Measurements from ENCODE around the gene MCTS1.

GRCh38 chrX:120653000-120653399 is 49.1 kb downstream of the MCTS1 start:
- TF ChIP-seq POLR2A (IDR thresholded peaks at IDR 0.05; ENCODE audit: low read depth, low read length) (no peak), EZH2 (IDR thresholded peaks at IDR 0.05; ENCODE audit: borderline replicate concordance, low read depth, low read length, severe bottlenecking) (no peak), CTCF (IDR thresholded peaks at IDR 0.05; ENCODE audit: extremely low read depth in 1 of 2, insufficient read depth in 1 of 2, low read depth in 1 of 2, low read length in 2 of 2) (no peak), GATA2 (IDR thresholded peaks at IDR 0.05; ENCODE audit: insufficient read depth, insufficient read length, low read depth, low read length) (no peak), POLR2AphosphoS5 (IDR thresholded peaks at IDR 0.05; ENCODE audit: insufficient read depth, low read depth, low read length) (no peak), FOS (IDR thresholded peaks at IDR 0.05; ENCODE audit: borderline replicate concordance, insufficient read depth, low read length) (no peak), JUN (IDR thresholded peaks at IDR 0.05; ENCODE audit: borderline replicate concordance, insufficient read depth, insufficient read length, low read depth) (no peak), MYC (IDR thresholded peaks at IDR 0.05; ENCODE audit: low read depth, low read length) (no peak)
- TF ChIP-seq, protein P1, sequence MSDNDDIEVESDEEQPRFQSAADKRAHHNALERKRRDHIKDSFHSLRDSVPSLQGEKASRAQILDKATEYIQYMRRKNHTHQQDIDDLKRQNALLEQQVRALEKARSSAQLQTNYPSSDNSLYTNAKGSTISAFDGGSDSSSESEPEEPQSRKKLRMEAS (IDR thresholded peaks at IDR 0.05; ENCODE audit: insufficient read depth, insufficient read length): no peak

Data from endothelial cell of umbilical vein (primary cell).